Suprapubic skin (tissue), 4 donors: Measurements from ENCODE around the gene IMP4. TPM values are rescaled to one million over a fixed set of nuclear protein-coding genes. Genes with fewer than 3 reads are reported as not detected.

ENCODE experiments used
- DNase-seq, 2 donors: peaks; one replicate each; pipeline ENCODE4 v3.0.0-alpha.2; 2019; ENCODE audit warnings: low spot score in 2 of 2
- H3K27ac ChIP-seq: fragments of 200-600 bp; sonication (generic); one replicate; pipeline ENCODE4 v1.5.1; 2019
- H3K27me3 ChIP-seq: fragments of 200-600 bp; sonication (generic); one replicate; pipeline ENCODE4 v1.5.1; 2019
- H3K36me3 ChIP-seq: fragments of 200-600 bp; sonication (generic); one replicate; pipeline ENCODE4 v1.5.1; 2019
- H3K4me1 ChIP-seq: fragments of 200-600 bp; sonication (generic); one replicate; pipeline ENCODE4 v1.5.1; 2019
- H3K4me3 ChIP-seq: fragments of 200-600 bp; sonication (generic); one replicate; pipeline ENCODE4 v1.5.1; 2019; ENCODE audit warnings: mild to moderate bottlenecking
- H3K9me3 ChIP-seq: fragments of 200-600 bp; sonication (generic); one replicate; pipeline ENCODE4 v1.5.1; 2019
- EP300 ChIP-seq: sonication (generic); formaldehyde crosslinking; IDR thresholded peaks from one replicate; pipeline ENCODE4 v1.6.1; 2017; ENCODE audit warnings: antibody characterized with exemption
- POLR2A ChIP-seq, 2 donors: fragments of 450-650 bp; IDR thresholded peaks; one replicate each; pipeline ENCODE4 v1.6.1; 2017; ENCODE audit warnings: antibody characterized with exemption in 2 of 2, mild to moderate bottlenecking in 2 of 2, moderate library complexity in 2 of 2
- POLR2AphosphoS5 ChIP-seq, 3 donors: sonication (generic); formaldehyde crosslinking; IDR thresholded peaks; one replicate each; pipeline ENCODE4 v1.6.1; 2017; ENCODE audit warnings: antibody characterized with exemption in 3 of 3
- WGBS: methylation state at CpG from one replicate; pipeline ENCODE4 v1.1.5; 2018; 5-methylcytosine and 5-hydroxymethylcytosine counted together
- total RNA-seq, 4 donors: library from RNA; depleted of rRNA; stranded (reverse); fragments of >200 nt; gene quantifications; one replicate each; pipeline ENCODE4 v1.1.0, GENCODE V29; 2016
- TF ChIP-seq, protein P1 (sequence below), 2 donors: fragments of 200-600 bp in 1 of 2; fragments of 450-650 bp in 1 of 2; sonication (generic) in 1 of 2; IDR thresholded peaks; one replicate each; pipeline ENCODE4 v1.5.1; 2016 to 2019; ENCODE audit warnings: antibody characterized with exemption in 2 of 2, mild to moderate bottlenecking in 1 of 2, moderate library complexity in 1 of 2

IMP4 gene
- total RNA-seq, 4 donors from 2014 or later, result 84.0 to 125 (median 98.8) TPM

DNA sequence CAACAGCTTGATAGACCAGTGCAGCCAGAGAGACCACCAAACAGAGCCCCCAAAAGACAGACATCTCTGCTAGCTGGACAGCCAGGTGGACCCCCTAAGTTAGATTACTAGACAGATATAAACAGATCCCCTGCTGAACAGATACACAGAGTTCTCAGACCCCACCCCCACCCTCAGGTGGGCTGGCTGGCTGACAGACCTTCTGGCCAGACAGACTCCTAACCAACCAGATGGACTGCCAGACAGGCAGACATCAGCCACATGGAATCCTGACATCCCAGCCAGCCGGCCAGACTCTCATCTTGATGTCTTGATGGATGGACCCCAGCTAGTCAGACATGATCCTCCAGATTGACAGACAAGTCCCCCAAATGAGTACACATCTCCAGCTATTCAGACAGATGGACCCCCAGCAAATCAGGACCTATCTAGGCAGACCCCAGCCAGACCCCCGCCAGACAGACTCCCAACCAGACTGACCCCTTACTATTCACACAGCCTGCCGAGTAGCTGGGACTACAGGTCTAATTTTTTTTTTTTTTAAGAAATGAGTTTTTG is 31.2 kb downstream of the IMP4 start:
- DNase-seq, result no peak
- 100% methylated on average over 3 of the region's 3 CpGs for WGBS
- no peak overlapping the region for H3K27ac ChIP-seq
- peak overlapping the region; percentile 68 for H3K4me3 ChIP-seq
- no peaks in the 10 kb centered on the region for H3K27me3 ChIP-seq
- H3K9me3 ChIP-seq, result no peaks in the 10 kb centered on the region
- peaks cover 24% of the 10 kb centered on the region for H3K4me1 ChIP-seq
- no peaks in the 10 kb centered on the region for H3K36me3 ChIP-seq
- no peak for TF ChIP-seq POLR2AphosphoS5 (IDR thresholded peaks at IDR 0.05)
- no peak for TF ChIP-seq POLR2A (IDR thresholded peaks at IDR 0.05)
- TF ChIP-seq, protein P1, sequence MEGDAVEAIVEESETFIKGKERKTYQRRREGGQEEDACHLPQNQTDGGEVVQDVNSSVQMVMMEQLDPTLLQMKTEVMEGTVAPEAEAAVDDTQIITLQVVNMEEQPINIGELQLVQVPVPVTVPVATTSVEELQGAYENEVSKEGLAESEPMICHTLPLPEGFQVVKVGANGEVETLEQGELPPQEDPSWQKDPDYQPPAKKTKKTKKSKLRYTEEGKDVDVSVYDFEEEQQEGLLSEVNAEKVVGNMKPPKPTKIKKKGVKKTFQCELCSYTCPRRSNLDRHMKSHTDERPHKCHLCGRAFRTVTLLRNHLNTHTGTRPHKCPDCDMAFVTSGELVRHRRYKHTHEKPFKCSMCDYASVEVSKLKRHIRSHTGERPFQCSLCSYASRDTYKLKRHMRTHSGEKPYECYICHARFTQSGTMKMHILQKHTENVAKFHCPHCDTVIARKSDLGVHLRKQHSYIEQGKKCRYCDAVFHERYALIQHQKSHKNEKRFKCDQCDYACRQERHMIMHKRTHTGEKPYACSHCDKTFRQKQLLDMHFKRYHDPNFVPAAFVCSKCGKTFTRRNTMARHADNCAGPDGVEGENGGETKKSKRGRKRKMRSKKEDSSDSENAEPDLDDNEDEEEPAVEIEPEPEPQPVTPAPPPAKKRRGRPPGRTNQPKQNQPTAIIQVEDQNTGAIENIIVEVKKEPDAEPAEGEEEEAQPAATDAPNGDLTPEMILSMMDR (IDR thresholded peaks at IDR 0.05), result no peak
- no peak for TF ChIP-seq EP300

DNA sequence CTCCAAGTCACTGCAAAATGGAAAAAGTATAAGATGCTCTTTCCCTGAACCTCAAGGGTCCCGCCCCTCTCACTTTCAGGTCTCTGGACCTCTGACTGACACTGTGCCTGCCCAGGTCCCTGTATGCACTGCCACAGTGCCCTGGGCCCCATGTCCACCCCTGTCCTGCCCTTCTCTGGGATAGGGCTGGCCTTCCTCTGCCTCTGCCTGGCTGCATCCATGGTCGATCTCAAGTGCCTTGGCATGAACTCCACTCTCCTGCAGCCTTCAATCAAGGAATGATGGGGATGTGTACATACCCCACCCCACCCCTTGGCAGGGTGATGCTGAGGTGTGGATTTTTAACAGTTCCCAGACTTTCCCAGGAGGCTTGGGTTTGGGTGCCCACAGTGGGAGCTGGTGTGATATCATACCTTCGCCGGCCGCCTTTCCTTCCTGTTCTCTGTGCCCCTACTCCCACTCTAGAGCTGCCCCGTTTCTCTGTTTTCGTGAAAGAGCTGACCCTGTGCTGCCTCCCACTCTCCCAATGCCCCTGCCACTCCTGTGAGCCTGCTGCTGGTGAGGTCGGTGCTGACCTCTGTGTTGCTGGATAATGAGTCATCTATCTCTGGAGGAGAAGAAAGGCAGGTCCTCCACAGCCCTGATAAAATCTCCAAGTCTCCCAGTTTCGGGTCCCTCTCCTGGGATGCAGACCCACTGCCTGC is 32.0 kb downstream of the IMP4 start:
- WGBS, result 75% methylated on average over 9 of the region's 9 CpGs
- DNase-seq, result no peak
- Histone ChIP-seq H3K36me3 (no peaks in the 10 kb centered on the region), H3K27ac (no peak overlapping the region), H3K9me3 (no peaks in the 10 kb centered on the region), H3K4me3 (no peak overlapping the region), H3K4me1 (peaks cover 24% of the 10 kb centered on the region), H3K27me3 (no peaks in the 10 kb centered on the region)
- TF ChIP-seq POLR2AphosphoS5 (IDR thresholded peaks at IDR 0.05), result no peak
- TF ChIP-seq EP300, result no peak
- TF ChIP-seq, protein P1 (IDR thresholded peaks at IDR 0.05), result no peak
- no peak for TF ChIP-seq POLR2A (IDR thresholded peaks at IDR 0.05)

DNA sequence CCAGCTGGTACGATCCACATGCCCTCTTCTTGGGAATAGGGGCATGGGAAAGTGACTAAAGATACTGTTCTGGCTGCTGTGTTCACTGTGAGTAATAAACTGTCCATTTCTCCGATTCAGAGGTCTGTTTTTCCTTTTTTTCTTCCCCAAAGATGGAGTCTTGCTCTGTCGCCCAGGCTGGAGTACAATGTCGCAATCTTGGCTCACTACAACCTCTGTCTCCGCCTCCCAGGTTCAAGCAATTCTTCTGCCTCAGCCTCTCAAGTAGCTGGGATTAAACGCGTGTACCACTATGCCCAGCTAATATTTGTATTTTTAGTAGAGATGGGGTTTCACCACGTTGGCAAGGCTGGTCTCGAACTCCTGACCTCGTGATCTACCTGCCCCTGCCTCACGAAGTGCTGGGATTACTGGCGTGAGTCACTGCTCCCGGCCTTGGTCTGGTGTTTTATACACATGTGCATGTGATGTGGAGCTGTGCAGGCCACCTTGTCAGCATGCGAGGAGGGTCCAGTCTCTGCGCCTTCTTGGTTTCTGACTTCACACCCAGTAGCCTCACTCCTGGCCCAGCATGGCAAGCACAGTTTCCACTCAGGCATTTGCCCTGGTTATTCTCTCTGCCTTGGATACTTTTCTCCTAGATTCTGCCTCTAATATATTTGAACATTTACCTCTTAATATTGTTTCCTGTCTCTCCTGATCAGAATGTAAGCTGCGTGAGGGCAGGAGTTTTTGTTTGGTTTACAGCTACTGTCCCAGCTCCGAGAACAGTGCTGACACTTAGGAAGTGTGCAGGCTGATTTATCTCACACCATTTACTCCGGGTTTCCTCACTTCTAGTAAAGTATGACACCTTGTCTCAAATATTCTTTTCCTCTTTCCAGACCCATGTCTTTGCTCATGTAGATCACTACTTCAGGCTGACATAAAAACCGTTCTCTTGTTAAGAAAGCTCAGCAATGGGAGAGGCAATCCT is 32.9 kb downstream of the IMP4 start:
- Histone ChIP-seq H3K27me3 (no peaks in the 10 kb centered on the region), H3K9me3 (no peaks in the 10 kb centered on the region), H3K4me3 (no peak overlapping the region), H3K4me1 (peaks cover 24% of the 10 kb centered on the region), H3K27ac (no peak overlapping the region), H3K36me3 (no peaks in the 10 kb centered on the region)
- TF ChIP-seq POLR2AphosphoS5 (IDR thresholded peaks at IDR 0.05) (no peak), EP300 (no peak), POLR2A (IDR thresholded peaks at IDR 0.05) (no peak)
- DNase-seq, result no peak
- WGBS, result 93% methylated on average over 19 of the region's 19 CpGs

DNA sequence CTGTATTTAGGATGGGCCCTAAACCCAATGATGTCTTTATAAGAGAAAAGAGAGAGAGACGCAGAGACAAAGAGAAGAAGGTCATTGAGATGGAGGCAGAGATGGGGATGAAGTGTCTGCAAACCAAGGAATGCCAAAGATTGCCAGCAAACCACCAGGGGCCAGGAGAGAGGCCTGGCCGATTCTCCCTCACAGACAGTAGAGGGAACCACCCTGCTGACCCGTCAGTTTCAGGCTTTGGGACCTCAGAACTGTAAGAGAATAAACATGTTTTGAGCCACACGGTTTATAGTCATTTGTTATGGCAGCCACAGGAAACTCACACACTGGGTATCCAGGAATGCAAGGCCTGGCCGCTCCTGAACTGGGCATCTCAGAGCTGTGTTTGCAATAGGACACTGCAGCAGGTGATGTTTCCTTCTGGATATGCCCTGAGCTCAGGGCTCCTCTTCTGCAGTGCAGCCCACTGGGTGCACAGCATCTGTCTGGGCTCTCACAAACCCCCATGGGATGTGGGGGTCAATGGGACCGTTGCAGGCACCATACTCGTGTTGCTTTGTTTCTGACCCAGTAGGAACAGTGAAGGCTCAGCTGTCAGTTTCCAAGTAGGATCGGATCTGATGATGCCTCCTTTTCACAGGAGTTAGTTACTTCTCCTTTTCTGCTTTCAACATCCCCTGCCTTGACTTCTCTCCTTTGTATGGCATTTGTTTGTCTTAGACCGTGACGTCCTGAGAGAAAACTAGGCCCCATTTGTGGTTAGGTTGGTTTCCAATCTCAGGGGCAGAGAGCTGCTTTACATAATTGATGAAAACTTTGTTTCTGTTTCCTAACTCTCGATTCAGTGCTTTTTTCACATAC is 34.0 kb downstream of the IMP4 start:
- no peaks in the 10 kb centered on the region for H3K27me3 ChIP-seq
- H3K4me3 ChIP-seq, result no peak overlapping the region
- no peak for DNase-seq
- no peak for TF ChIP-seq EP300
- no peak for TF ChIP-seq POLR2A (IDR thresholded peaks at IDR 0.05)
- TF ChIP-seq POLR2AphosphoS5 (IDR thresholded peaks at IDR 0.05), result no peak
- TF ChIP-seq, protein P1 (IDR thresholded peaks at IDR 0.05), result no peak
- peaks cover 19% of the 10 kb centered on the region for H3K4me1 ChIP-seq
- WGBS, result 68% methylated on average over 11 of the region's 11 CpGs
- no peaks in the 10 kb centered on the region for H3K36me3 ChIP-seq
- H3K27ac ChIP-seq, result no peak overlapping the region
- H3K9me3 ChIP-seq, result no peaks in the 10 kb centered on the region

DNA sequence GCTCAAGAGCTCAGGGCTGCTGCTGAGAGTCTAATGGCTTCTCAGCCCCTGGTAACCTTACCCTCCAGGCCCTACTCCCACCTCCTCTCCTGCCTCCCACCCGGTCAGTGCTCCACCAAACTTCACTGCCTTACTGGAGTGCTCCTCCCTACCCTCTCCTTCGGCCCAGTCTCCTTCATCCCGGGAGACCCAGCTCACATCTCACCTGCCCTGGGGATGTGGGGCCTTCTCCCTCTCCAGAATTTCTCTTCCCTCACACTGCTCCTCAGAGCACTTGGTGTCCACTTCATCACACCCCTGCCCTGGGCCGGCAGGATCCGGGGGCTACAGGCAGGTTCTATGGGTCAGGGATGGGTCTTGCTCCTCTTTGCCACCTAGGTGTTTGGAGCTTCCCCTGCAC is 34.8 kb downstream of the IMP4 start:
- no peak overlapping the region for H3K4me3 ChIP-seq
- no peak overlapping the region for H3K27ac ChIP-seq
- no peaks in the 10 kb centered on the region for H3K9me3 ChIP-seq
- H3K4me1 ChIP-seq, result peaks cover 15% of the 10 kb centered on the region
- 89% methylated on average over 5 of the region's 5 CpGs for WGBS
- H3K36me3 ChIP-seq, result no peaks in the 10 kb centered on the region
- TF ChIP-seq EP300 (no peak), POLR2A (IDR thresholded peaks at IDR 0.05) (no peak), POLR2AphosphoS5 (IDR thresholded peaks at IDR 0.05) (no peak)
- TF ChIP-seq, protein P1 (IDR thresholded peaks at IDR 0.05), result no peak
- no peak for DNase-seq
- H3K27me3 ChIP-seq, result no peaks in the 10 kb centered on the region
